CMK (cell line): Measurements from ENCODE around the gene ARL16.

ENCODE experiments used
- DNase-seq: peaks from one replicate; pipeline ENCODE4 v3.0.0-alpha.2; 2010; ENCODE audit warnings: low read depth

ARL16 gene, protein sequence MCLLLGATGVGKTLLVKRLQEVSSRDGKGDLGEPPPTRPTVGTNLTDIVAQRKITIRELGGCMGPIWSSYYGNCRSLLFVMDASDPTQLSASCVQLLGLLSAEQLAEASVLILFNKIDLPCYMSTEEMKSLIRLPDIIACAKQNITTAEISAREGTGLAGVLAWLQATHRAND

DNA sequence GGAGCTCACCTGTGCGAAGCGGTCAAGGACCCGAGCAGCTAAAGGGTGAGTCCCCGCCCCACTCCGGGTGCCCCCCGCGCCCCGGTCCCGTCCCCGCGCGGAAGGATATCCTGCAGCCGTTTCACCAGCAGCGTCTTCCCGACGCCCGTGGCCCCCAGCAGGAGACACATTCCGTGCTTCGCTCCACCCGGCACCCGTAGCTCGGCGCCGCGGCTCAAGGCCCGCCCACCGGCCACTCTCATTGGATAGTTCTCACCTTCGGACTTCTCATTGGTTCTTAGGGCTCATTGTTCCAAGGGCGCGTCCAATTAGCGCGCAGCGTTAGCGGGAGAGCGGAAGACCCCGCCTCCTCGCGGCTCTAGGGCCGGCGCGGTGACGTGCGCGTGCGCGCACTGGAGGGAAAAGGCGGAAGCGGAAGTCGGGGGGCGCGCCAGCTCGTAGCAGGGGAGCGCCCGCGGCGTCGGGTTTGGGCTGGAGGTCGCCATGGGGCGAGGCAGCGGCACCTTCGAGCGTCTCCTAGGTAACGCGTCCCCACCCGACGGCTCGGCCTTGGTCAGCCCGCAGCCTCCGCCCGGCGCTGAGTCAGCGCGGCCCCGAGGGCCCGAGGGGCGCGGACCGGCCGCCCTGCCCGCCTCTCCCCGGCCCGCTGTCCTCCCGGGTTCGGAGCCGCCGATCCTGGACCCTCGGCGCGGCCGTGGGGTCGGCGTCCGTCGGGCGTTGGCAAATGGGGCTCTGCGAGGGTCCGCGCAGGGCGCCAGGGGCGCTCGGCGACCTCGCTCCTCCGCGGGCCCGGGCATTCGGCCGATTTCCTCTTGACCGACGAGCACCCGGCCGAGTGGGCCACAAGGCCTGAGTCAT, at the start of gene ARL16, which contains the start of gene HGS:
Gene ARL16, minus strand, starts transcription at position 214 of the 858 bp plus-strand sequence. Its CDS starts 44 bp downstream, at position 170.
Gene HGS, plus strand, starts transcription at position 428 of the 858 bp plus-strand sequence. Its CDS starts 56 bp downstream, at position 484.
- peak; percentile 99 for DNase-seq

DNA sequence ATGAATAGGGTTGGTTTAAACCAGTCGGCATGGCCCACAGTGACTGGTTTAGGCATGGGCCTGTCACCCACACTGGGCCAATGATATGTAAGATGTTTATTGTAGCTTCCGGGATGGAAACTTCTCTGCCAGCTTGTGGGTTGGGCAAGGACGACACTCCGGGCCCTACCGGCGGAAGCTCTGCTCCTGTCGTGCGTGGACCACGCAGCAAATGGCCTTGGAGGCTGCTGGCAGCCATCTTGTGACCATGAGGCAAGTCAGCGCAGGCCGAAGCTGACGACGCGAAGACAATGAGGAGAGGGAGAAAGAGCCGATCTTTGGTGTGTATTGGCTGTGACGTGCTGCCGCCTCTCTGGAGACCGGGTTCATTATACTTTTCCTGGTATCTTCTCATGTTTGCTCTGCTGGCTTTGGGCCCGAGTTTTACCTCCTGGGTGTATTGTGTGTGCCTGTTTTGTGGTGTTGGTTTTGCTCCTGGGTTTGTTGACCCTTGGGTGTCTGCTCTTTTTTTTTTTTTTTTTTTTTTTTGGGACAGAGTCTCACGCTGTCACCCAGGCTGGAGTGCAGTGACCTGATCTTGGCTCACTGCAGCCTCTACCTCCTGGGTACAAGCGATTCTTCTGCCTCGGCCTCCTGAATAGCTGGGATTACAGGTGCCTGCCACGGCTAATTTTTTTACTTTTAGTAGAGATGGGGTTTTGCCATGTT, 43.9 kb upstream of the ARL16 start:
- DNase-seq, result no peak

DNA sequence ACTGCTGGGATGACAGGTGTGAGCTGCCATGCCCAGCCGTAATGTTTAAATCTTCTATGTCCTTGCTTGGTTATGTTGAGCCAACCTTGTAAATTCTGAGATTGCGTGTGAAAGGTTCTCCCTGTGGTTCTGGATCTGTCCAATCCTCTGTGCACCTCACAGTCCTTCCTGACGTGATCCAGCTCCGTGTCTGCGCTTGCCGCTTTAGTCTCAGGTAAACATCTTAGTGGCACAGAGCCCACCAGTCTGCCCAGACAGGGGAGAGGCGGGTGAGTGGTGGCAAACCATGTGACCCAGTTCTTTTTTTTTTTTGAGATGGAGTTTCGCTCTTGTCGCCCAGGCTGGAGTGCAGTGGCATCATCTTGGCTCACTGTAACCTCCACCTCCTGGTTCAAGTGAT, 42.4 kb upstream of the ARL16 start:
- no peak for DNase-seq

DNA sequence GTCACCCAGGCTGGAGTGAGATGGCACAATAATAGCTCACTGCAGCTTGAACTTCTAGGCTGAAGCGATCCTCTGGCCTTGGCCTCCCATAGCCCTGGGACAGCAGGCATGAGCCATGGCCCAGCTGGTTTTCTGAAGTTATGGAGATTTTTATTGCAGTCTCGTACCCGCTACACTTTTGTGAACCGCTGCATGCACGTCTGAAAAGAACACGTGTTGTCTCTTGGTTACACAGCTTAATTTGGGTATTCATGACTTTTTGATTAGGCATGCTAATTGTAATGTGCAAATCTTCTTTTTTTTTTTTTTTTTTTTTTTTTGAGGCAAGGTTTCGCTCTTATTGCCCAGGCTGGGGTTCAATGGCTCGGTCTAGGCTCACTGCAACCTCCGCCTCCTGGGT, 41.8 kb upstream of the ARL16 start:
- DNase-seq, result no peak

DNA sequence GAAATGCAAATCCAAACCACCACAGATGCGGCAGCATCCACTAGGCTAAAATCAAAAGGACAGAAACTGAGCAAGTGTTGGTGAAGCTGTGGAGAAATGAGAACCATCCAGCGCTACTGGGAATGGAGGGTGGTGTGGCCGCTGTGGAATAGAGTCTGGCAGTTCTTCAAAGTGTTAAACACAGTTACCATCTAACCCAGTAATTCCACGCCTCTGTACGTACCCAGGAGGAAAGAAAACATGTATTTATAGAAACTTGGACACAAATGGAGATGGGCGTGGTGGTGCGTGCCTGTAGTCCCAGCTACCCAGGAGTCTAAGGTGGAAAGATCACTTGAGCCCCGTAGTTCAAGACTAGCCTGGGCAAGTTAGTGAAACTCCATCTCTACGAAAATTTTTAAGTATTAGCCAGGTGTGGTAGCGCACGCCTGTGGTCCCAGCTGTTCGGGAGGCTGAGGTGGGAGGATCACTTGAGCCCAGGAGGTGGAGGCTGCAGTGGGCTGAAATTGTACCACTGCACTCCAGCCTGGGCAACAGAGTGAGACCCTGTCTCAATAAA, 40.1 kb upstream of the ARL16 start:
- DNase-seq, result no peak

DNA sequence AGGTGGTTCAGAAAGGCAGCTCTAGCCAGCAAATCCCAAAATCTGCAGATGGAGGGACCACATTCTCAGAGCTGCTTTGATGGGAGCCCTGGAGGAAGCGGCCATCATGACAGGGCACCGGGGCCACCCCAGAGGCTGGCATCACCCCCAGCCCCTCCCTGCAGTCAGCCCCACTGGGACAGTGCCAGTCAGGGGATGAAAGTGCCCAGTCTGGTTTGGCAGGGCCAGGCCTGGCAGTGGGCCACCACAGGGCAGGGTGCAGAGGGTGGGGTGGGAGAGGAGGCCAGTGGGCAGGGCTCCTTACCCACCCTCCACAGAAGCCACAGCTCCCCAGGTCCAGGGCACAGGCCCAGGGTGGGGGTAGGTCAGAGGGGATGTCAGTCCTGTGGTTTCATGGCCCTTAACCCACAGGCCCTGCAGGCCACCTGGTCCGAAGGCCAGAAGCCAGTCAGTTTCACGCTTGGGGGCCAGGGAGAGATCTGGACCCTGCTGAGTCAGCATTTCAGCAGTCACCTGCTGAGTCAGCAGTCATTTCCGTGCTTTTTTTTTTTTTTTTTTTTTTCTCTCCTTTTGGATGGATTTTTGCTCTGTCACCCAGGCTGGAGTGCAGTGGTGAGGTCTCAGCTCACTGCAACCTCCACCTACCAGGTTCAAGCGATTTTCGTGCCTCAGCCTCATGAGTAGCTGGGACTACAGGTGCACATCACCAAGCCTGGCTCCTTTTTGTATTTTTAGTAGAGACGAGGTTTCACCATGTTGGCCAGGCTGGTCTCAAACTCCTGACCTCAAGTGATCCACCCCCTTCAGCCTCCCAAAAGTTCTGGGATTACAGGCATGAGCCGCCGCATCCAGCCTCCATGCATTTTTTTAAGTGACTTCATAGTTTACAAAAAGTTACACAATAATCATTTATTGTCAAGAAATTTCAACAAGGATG, 38.9 kb upstream of the ARL16 start:
- DNase-seq, result no peak

DNA sequence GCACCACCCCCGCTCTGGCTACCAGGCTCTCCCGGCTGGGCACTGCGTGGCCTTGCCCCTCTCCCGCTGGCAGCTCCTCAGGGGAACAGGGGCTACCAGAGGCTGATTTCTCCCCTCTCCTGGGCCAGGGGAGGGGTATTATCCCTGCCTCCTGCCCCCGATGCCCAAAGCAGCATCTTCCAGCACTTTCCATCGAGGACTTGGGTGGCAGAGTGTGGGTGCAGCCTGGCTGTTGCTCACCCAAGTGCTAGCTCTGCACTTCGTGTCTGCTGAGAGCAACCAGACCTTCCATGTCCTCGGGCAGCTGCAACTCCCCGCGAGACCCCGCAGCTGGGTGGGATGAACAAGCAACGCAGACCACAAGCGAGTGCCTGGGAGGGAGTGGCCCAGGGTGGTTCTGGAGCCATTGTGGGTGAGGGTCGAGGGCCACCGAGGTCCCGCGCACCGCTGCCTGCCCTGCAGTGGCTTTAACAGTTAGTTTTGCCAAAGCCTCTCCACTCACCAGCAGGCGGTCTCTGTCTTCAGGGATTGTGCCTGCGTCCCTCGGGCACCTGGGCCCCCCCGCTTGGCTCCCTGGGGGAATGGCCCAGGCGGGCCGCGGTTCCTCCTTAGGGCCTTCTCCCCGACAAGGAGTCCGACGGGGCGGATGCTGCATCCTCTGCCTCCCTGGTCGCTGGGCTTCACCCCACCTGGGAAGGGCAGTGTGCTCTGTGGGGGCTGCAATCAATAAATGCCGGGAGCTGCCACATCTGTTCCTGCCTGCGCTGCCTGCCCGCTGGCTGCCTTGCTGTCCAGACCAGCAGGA, 36.9 kb upstream of the ARL16 start:
- no peak for DNase-seq

DNA sequence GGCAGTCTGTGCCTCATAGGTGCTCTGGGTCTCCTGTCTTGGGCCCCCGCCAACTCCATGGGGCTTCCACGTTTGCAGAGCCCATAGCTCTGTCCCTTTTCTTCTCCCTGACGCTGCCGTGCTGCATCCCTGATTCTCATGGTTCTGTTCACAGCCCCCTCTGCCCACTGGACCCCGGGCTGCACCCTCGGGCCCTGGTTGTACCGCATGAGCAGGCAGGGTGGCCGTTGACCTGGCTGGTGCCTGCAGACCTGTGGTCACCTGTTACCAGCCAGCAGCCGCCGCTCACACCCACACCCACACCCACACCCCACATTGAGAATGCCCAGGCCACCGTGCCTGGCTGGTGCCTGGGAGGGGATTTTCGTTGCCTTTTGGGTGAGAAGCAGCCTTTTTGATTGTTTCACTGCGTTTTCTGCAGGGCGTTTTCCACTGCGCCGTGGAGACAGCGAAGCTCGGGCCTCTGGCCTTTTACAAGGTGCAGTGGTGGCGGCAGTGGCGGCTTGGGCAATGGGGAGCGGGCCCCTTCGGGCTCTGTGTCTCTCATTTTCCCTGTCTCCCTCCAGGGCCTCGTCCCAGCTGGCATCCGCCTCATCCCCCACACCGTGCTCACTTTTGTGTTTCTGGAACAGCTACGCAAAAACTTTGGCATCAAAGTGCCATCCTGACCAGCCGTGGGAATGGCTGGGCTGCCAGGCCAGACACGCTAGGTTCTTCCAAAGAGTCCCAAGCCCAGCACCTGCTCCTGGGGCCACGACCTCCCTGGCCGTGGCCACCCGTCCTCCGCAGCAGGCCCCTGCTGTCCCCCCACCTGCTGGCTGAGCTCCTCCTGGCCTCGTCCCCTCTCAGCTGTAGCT, 36.0 kb upstream of the ARL16 start:
- no peak for DNase-seq

DNA sequence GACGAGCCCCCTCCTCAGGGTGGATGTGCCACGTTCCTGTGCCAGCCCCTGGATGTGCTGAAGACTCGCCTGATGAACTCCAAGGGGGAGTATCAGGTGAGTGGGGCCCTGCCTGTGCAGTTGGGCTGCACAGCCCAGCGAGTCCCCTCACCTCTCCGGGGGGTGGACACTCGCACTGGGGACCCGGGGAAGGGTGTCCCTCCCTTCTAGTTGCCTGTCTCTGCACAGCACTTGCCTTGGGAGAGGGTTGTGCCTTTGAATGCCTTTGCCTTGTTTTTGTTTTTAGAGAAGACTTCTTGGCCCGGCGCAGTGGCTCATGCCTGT, 34.1 kb upstream of the ARL16 start:
- DNase-seq, result no peak

DNA sequence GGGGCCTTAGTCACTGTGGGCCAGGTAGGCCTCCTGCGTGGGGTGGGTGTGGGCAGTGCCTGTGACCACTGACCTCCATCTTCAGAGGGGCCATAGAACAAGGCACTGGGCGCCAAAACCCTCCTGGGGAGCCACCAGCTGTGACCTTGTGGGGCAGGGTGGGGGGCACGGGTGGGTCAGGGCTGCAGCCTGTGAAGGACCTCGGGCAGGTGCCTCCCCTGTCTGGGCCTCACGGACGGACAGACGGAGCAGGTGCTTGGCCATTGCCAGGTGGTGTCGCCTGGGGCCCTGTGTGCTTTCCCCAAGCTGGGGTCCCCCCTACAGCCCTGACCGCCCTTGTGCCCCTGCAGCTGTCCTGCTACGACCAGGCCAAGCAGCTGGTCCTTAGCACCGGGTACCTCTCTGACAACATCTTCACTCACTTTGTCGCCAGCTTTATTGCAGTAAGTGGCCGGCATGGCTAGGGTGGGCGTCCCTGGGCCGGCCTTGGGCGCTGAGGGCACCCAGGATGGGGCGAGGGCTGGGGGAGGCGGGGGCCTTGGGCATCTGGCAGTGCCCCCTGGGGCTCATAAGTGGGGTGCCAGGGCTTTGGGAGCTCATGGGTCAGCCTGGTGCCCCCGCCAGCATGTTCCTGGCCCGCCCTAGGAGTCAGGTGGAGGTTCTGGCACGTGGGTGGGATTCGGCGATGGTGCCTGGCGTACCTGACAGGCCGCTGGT, 33.6 kb upstream of the ARL16 start:
- DNase-seq, result no peak

DNA sequence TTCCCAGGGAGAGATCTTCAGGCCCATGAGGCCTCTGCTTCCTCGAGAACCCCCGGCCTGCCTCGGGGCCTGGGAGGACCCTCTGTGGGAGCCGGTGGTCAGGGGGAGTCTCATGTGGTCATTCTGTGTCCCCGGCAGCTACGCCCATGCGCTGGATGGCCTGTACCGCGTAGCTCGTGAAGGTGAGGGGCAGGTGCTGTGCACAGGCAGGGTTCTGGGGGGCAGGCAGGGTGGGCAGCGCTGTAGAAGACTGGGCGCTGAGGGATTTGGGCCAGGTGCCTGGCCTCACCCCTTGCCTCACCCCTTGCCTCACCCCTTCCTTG, 33.0 kb upstream of the ARL16 start:
- DNase-seq, result no peak

DNA sequence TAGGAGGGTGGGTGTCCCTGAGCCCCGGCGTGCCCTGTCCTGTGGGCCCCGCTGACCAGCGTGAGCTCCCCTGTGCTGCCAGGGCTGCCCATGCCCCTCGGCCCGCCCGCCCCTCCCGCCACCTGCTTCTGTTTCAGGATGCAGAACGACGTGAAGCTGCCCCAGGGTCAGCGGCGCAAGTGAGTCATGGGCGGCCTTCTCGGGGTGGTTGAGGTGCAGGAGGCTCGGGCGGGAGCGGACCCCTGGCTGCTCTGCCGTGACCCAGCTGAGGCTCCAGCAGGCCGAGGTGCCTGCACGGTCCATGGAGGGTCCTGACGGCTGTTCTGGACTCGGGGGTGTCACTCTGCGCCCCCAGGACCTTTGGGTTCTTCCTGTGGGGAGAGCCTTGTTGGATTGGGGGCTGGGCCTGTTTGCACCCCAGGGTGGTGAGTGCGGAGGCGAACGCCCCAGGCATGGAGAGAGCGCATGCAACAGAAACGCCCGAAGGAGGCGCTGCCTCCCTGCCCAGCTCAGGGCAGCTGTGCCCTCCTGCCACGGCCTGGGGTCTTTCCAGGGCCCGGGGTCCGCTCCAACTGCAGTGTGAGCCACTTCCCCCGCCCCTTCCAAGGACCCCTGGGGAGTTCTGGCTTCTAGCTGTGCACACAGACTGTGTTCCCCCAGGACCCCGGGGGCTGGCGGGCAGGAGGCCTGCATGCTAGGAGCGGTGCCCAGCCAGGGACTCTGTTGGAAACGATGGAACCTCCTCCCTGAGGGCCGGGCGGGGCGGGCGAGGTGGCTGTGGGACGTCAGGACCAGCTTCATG, 32.5 kb upstream of the ARL16 start:
- no peak for DNase-seq

DNA sequence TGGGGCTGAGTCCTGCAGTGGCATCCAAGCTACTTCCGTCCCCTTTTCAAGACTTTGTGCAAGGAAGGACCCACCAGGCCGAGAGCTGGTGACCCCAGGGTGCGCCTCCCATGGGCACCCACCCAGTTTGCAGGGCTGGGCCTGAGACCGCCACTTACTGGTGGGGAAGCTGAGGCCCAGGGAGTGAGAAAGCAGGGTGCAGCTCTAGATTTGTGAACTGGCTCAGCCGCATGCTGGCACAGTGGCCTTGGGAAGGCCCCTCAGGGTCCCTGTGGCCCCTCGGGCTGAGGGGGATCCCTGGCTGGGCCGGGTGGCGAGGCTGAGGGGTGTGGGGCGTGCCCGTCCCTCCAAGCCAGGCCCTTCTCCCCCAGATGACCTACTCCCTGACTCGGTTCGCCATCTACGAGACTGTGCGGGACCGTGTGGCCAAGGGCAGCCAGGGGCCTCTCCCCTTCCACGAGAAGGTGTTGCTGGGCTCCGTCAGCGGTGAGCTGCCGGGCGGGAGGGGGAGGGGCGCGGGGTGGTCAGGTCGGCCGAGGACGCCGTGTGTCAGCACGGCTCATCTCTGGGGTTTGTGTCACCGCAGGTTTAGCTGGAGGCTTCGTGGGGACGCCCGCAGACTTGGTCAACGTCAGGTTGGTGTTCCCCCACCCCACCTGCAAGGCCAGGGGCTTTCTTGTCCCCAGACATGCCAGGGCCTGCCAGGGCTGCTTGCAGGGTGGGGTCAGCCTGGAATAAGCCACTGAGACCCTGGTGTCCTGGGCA, 31.7 kb upstream of the ARL16 start:
- DNase-seq, result no peak

DNA sequence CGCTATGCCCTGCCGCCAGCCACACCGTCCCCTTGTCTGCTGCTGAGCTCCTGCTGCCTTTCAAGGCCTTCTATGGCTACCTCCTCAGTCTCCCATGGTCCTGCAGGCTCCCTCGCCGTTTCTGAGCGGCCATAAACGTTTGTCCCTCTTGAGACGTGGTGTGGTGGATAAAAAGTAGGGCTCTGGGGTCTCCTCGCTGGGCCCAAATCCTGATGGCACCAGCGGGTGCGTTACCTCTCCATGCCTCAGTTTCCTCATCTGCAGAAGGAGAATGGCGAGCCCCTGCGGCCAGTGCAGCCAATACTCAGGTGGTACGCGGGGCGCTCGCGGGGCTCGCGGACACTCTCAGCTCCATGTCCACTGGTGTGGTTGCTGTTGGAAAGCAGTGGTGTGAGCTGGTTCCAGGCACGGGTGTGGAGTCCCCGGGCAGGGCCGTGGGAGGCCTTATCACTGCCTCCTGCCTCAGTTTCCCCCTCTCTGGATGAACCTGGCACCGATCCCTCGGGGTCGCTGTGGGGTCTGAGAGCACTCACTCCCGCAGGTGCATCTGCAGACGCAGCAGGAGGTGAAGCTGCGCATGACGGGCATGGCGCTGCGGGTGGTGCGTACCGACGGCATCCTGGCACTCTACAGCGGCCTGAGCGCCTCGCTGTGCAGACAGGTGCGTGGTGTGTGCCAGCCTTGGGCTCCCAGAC, 31.0 kb upstream of the ARL16 start:
- DNase-seq, result no peak

DNA sequence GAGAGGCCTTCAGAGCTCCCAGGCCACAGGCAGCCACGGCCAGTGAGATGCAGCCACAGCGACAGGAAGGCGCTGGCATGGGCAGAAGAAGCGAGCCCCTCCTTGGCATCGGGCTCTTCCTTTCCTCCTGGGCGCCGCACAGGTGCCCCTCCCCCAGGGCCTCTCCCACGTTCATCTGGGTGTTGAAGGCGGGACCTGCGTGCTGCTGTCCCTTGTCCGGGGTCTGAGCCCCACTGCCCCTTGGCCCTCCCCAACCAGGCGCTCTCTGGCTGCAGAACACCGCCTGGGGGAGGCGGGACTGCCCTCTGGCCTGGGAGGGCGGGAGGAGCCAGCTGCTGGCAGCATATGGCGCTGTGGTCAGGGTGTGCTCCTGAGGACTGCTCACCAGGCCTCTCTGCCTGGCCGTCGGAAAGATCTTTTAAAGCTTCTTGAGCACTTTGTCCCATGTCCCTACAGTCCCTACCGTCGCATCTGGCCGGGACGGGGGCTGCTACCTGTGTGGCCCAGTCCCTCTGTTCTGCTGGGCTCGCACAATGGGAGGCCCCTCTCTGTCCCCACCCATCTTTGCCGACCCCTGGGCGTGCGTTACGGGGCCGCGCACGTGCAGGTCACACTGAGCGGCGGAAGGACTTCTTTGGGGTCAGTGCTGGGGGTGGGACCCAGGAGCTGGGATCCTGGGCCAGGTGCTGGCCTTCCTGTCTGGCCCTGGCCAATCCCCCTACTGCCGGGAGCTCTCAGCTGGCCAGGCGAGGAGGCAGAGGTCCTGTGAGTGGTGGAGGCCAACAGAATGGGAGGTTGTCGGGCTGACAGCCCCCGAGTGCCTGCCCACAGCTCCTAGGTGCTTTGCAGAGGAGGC, 30.2 kb upstream of the ARL16 start:
- DNase-seq, result no peak

DNA sequence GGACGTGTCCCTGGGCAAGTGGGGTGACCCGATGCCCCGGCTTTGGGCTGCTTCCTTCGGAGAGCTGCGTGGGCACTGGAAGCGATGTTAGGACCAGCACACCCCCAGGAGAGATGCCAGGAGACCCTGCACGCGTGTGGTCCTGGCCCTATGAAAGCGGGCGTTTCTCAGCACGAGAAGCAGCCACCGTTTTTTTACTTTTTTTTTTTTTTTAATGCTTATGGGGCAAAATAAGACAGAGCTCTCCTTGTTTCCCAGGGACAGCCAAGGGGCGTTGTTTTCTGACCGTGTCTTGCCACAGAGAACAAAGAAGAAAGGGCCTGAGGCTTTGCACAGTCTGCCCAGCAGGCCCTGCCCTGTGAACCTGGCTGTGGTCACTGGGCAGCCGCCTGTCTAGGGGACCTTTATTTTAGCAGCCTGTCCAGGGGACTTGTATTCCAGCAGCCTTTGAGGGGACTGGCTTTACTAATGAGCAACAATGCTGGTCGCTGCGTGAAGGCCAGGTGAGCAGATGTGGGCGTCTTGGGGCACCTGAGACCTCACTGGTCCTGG, 29.5 kb upstream of the ARL16 start:
- DNase-seq, result no peak
